HPDE6-E6E7 (cell line): ENCODE data around the gene RNF141.

ENCODE experiments used
- DNase-seq: peaks from one replicate; pipeline ENCODE4 v3.0.0; 2011; ENCODE audit warnings: missing footprints; ENCODE audit errors: extremely low spot score

RNF141 gene

DNA sequence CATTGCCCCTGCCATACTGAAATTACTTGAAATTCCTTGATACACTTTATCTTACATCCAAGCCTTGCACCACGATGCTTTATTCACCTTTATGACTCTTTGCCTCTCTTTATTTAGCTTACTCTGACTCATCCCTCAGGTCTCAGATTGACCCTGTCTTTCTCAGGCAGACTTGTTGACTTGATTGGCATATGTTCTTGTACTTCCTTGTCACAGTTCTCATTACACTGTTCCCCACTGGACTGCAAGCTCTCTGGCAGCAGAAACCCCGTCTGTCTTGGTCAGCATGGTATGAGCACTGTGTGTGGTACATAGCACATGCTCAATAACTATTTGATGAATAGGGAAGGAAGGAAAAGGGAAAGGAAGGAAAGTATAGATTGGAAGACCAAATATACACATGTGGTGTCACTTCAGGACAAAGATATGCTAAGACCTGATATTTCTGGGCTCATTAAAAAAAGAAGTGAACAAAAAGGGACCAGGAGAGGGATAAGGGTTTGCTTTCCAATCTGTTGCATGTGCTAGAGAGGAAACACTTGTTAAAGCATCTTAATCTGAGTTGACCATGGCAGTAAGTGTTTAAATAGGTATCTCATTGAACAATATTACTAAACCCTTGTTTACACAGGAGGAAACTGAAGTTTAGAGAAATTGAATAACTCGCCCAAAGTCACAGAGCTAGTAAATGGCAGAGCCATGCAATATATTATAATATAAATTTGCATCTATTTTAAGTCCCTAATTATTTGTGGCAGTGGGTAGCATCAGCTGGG is 20.2 kb upstream of the RNF141 start:
- peak; percentile 34 for DNase-seq

GRCh38 chr11:10558288-10558687 is 17.3 kb upstream of the RNF141 start:
- DNase-seq: no peak

- no peak for DNase-seq
Measured at GRCh38 chr11:10556590-10556989, 15.6 kb upstream of the RNF141 start.

DNA sequence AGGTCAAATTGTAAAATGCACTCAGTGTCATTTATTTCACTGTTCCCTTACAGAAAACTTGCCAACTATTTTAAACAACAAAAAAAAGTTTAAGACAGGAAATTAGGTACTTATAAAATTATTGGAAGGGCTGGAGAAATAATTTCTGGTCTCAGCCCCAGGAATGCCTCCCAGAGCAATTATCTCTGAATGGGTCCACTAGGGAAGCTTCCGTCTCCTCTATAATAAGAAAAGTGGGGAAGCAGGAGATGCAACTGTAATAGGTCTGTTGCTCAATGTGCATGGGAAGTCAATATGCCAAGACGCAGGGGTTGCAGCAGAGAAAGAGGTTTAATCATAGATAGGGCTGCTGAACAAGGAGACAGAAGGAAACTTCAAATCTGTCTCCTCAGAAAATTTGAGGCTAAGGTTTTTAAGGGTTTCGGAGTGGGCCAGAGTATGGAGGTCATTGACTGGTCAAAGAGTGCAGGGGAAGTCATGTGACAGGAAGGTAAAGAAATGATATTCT is 10.9 kb upstream of the RNF141 start:
- no peak for DNase-seq

DNA sequence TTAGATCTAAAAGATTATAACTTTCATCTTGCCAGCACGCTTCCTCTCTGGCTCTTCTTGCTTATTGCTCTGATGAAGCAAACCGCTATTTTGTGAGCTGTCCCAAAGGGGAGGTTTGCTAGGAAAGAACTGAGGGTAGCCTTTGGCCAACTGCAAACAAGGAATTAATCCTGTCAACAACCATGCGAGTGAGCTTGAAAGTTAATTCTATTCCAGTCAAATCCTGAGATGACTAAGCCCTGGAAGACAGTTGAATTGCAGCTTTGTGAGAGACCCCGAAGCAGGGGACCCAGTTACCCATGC is 10.3 kb upstream of the RNF141 start:
- DNase-seq: no peak

DNA sequence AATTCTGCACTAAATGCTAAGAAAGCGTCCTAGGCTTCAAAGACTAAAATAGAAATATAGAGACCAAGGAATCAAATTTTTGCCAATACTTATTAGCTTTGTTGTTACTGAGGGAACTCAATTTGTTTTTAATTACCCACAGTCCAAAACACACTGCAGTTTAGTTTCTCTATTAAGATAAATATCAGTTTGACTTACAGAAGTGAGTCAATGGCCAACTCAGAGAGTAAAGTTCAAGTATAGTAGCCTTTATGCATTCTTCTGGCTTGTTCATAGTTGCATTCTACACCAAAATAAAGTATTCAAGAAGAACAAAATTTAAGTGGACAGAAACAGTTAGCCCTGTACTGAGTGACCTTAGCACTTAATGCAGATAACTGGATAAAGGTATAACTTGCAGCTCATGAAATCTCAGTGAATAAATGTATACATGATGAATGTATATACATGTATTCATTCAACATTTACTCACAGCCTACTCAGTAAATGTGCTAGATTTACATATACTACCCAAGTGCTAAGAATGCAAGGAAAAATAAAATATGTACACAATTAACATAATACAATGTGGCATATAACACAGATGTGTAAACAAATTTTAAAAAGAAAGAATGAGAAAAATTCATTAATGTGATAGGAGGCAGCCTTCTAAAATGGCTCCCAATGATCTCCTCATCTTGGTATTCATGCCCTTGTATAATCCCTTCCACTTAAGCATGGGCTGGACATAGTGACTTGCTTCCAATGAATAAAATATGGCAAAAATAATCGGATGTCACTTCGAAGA is 9.7 kb upstream of the RNF141 start:
- DNase-seq: peak; percentile 33

- DNase-seq: no peak
Measured at GRCh38 chr11:10544491-10545465, 3.8 kb upstream of the RNF141 start.

GRCh38 chr11:10543782-10544181 is 2.8 kb upstream of the RNF141 start:
- DNase-seq: no peak

- DNase-seq: no peak
Measured at GRCh38 chr11:10542776-10543175, 1.8 kb upstream of the RNF141 start.

DNA sequence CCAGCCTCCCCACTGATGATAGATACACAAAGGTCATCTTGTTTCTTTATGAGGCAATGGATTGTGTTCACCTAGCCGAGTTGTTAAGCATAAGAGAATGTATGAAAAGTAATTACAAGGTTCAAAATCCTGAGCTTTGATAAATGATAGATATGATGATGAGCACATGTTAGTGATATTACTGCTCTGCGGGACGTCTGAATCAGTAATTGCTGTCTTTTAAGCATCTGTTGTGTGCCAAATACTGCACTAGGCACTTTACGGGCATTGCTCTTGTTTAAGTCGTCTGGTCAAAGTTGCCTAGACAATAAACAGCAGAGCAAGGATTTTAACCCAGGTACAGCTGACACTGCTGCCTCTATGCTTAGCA is 559 bp upstream of the RNF141 start:
- no peak for DNase-seq

DNA sequence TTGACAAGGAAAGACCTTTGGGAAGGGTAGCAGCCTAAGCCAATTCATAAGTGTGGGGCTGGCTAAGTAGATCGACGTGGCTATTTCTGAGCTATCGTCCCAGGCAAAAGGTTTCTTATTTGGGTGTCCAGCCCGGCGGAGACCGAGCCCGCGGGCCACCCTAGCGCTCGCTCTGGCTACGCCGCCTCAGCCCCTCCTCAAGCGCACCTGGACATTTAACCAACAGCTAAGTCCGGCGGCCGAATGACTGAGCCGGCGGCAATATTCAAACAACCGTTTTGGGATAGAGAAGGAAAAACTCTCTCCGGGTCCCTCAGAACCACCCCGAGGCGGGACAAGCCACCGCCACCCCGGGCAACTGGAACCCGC is 457 bp downstream of the RNF141 start:
- no peak for DNase-seq

DNA sequence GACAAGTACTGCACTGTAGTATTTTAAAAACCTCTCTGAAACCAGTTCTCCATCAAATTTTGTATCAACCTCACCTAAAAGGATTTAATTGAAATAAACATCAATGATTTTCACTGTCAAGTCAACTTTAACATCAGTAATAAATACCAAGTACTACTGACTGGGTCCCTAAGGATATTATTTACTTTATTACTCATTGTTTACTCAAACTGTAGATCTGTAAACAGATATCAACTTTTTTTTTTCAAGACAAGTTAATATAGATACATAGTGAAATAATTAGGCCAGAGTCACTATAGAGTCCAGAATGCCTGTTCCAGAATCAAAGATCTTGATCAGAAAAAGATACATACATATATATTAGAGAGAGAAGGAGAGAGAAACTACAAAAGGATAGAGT is 1.6 kb downstream of the RNF141 start:
- DNase-seq: no peak

DNA sequence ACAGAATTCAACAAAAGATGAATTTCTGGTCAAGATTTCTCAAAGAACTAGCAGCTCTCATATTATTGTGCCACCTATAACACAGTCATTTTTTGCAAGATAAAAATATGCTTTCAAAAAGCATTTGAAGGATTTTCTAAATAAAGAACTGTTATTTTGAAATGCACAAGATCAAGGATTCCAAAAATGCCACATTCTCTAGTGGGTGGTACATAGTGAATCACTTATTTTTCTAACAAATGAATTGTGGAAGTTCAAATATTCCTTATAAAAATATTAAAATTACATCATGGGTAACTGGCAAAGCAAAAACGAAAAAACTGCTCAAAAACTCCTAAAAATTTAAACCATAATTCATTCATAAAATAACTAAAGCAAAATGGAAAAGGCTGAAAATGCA is 2.1 kb downstream of the RNF141 start:
- no peak for DNase-seq

DNA sequence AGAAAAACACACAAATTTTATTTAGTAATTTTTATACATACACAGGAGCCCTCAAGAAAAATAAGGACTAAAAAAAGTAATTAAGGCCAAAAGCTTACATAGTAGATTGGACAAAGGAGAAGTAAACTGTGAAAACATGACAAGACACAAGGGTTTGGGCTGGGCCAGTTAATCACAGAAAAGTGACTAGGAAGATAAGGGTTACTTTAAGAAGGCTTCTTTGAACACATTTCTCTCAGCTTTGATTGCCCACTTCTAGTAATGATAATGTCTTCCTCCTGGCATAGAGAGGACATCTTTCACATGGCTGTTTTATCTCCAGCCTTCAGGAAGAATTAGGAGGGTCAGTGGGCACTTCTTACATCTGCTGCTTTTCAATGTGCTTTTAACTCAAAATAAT is 3.4 kb downstream of the RNF141 start:
- no peak for DNase-seq

GRCh38 chr11:10534316-10534715 is 6.7 kb downstream of the RNF141 start:
- DNase-seq: no peak

- no peak for DNase-seq
Measured at GRCh38 chr11:10533323-10533722, 7.7 kb downstream of the RNF141 start.

- no peak for DNase-seq
Measured at GRCh38 chr11:10532526-10532925, 8.5 kb downstream of the RNF141 start.

DNA sequence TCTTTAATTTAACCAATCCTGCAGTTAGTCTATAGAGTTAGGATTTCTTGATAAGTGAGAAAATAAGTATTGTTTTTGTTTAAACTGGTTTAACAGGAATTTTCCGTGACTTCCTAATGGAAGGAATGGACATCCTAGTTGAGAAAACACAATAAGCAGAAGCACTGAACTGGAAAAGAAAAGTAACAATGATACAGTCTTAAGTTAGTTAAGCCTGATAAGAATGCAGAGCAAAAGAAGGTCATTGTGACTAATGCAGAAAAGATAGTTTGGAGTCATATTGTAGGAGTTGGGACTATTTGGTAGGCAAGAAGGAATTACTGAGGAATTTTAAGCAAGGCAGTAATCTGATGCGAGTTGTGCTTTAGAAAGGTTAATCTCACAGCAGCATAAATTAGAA is 11.7 kb downstream of the RNF141 start:
- no peak for DNase-seq

- no peak for DNase-seq
Measured at GRCh38 chr11:10528121-10528520, 12.9 kb downstream of the RNF141 start.

DNA sequence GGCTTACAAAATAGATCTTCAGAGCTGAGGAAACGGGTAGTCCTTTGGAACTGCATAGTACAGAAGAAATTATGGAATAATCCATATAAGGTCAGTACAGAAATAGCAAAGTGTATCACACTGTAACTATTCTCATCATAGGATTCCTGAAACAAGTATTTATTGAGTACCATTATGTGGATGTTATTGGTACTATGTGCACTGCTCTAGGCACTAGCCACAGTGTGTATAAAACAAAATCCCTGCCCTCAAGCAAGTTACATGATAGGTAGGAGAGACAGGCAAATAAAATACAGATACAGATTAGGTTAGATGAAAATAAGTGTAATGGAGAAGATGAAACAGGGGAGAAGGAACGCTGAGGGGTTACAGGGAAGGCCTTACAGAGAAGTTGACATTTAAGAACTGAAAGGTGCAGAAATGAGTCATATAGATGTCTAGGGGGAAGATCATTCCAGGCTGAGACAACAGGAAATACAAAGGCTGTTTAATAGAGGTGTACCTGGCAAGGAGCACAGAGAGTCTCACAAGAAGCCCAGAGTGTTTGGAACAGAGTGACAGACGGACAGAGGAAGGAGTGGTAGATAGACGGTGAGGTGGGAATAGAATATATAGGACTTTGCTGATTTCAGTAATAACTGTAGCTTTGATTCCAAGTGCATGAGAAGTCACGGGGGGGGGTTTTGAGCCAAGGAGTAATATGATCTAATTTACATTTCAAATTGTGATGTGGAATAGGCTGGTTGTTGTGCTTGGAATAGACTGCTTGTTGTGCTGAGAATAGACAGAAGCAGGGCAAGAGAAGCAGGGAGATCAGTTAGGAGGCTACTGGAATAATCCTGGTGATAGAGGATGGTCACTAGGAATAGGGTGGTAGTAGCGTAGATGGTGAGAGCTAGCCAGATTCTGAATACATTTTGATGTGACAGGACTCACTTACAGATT is 13.7 kb downstream of the RNF141 start:
- peak; percentile 40 for DNase-seq

- no peak for DNase-seq
Measured at GRCh38 chr11:10524471-10524870, 16.5 kb downstream of the RNF141 start.
